HEK293 (cell line): Measurements from ENCODE around the gene PRKACB.

ENCODE experiments used
- HIC1 ChIP-seq: fragments of 450-650 bp; formaldehyde crosslinking; IDR thresholded peaks from 2 replicates; pipeline ENCODE4 v1.5.1; 2016; ENCODE audit warnings: missing biosample characterization, missing genetic modification characterization
- HOXD13 ChIP-seq: sonication (generic); formaldehyde crosslinking; IDR thresholded peaks from 2 replicates; pipeline ENCODE4 v1.8.0; 2022; ENCODE audit warnings: missing genetic modification reagents, borderline replicate concordance
- KLF16 ChIP-seq: fragments of 450-650 bp; formaldehyde crosslinking; IDR thresholded peaks from 2 replicates; pipeline ENCODE4 v1.5.1; 2017; ENCODE audit warnings: missing biosample characterization, missing genetic modification characterization
- MYNN ChIP-seq: fragments of 450-650 bp; formaldehyde crosslinking; IDR thresholded peaks from 2 replicates; pipeline ENCODE4 v1.5.1; 2016; ENCODE audit warnings: missing biosample characterization, missing genetic modification characterization, borderline replicate concordance
- PRDM1 ChIP-seq: fragments of 450-650 bp; formaldehyde crosslinking; IDR thresholded peaks from 2 replicates; pipeline ENCODE4; 2016; ENCODE audit warnings: missing biosample characterization, missing genetic modification characterization
- PRDM4 ChIP-seq: fragments of 450-650 bp; formaldehyde crosslinking; IDR thresholded peaks from 2 replicates; pipeline ENCODE4 v1.5.1; 2017; ENCODE audit warnings: missing biosample characterization, missing genetic modification characterization
- SALL2 ChIP-seq: fragments of 450-650 bp; formaldehyde crosslinking; IDR thresholded peaks from 2 replicates; pipeline ENCODE4 v1.5.0; 2017; ENCODE audit warnings: missing biosample characterization, mild to moderate bottlenecking, missing genetic modification characterization, borderline replicate concordance
- TRIM28 ChIP-seq: IDR thresholded peaks from 2 replicates; pipeline ENCODE4 v1.6.1; 2011; ENCODE audit warnings: low read length, control low read depth, borderline replicate concordance
- ZBTB11 ChIP-seq: fragments of 450-650 bp; formaldehyde crosslinking; conservative IDR thresholded peaks from 2 replicates; pipeline ENCODE4 v1.5.1; 2016; ENCODE audit warnings: low read depth, missing biosample characterization, missing genetic modification characterization
- ZBTB26 ChIP-seq: fragments of 450-650 bp; formaldehyde crosslinking; optimal IDR thresholded peaks from 2 replicates; pipeline ENCODE3; 2016; ENCODE audit warnings: missing biosample characterization, mild to moderate bottlenecking, missing genetic modification characterization
- ZEB2 ChIP-seq: fragments of 450-650 bp; formaldehyde crosslinking; IDR thresholded peaks from 2 replicates; pipeline ENCODE4 v1.5.1; 2016; ENCODE audit warnings: missing biosample characterization, missing genetic modification characterization
- ZFP41 ChIP-seq: fragments of 450-650 bp; formaldehyde crosslinking; IDR thresholded peaks from 2 replicates; pipeline ENCODE4 v1.5.1; 2016; ENCODE audit warnings: missing biosample characterization, missing genetic modification characterization, borderline replicate concordance
- ZNF221 ChIP-seq: fragments of 450-650 bp; formaldehyde crosslinking; IDR thresholded peaks from 2 replicates; pipeline ENCODE4 v1.5.1; 2017; ENCODE audit warnings: missing biosample characterization, missing genetic modification characterization, borderline replicate concordance
- ZNF335 ChIP-seq: fragments of 450-650 bp; formaldehyde crosslinking; conservative IDR thresholded peaks from 2 replicates; pipeline ENCODE4 v1.5.1; 2016; ENCODE audit warnings: missing biosample characterization, missing genetic modification characterization
- ZNF433 ChIP-seq: fragments of 450-650 bp; formaldehyde crosslinking; IDR thresholded peaks from 2 replicates; pipeline ENCODE4 v1.5.1; 2016; ENCODE audit warnings: missing biosample characterization, missing genetic modification characterization, low read depth
- ZNF473 ChIP-seq: fragments of 450-650 bp; formaldehyde crosslinking; IDR thresholded peaks from 2 replicates; pipeline ENCODE4 v1.5.1; 2017; ENCODE audit warnings: missing biosample characterization, missing genetic modification characterization
- ZNF610 ChIP-seq: fragments of 450-650 bp; formaldehyde crosslinking; IDR thresholded peaks from 2 replicates; pipeline ENCODE4 v1.5.1; 2016; ENCODE audit warnings: missing biosample characterization, missing genetic modification characterization, borderline replicate concordance
- ZNF624 ChIP-seq: fragments of 450-650 bp; formaldehyde crosslinking; IDR thresholded peaks from 2 replicates; pipeline ENCODE4 v1.5.1; 2017; ENCODE audit warnings: missing biosample characterization, missing genetic modification characterization
- ZNF645 ChIP-seq: fragments of 450-650 bp; formaldehyde crosslinking; IDR thresholded peaks from 2 replicates; pipeline ENCODE4; 2016; ENCODE audit warnings: missing biosample characterization, missing genetic modification characterization
- ZNF776 ChIP-seq: fragments of 450-650 bp; formaldehyde crosslinking; IDR thresholded peaks from 2 replicates; pipeline ENCODE4 v1.5.0; 2017; ENCODE audit warnings: missing biosample characterization, missing genetic modification characterization, borderline replicate concordance
- ZNF843 ChIP-seq: fragments of 450-650 bp; formaldehyde crosslinking; IDR thresholded peaks from 2 replicates; pipeline ENCODE4 v1.5.1; 2016; ENCODE audit warnings: missing biosample characterization, missing genetic modification characterization
- ZSCAN4 ChIP-seq: fragments of 450-650 bp; formaldehyde crosslinking; IDR thresholded peaks from 2 replicates; pipeline ENCODE4 v1.5.1; 2017; ENCODE audit warnings: missing biosample characterization, missing genetic modification characterization
- TF ChIP-seq, protein P1 (sequence below): fragments of 450-650 bp; formaldehyde crosslinking; IDR thresholded peaks from 2 replicates; pipeline ENCODE4 v1.5.1; 2016; ENCODE audit warnings: missing biosample characterization, missing genetic modification characterization
- TF ChIP-seq, protein P2 (sequence below): fragments of 450-650 bp; formaldehyde crosslinking; IDR thresholded peaks from 2 replicates; pipeline ENCODE4 v1.5.1; 2017; ENCODE audit warnings: missing biosample characterization, missing genetic modification characterization

The PRKACB gene

DNA sequence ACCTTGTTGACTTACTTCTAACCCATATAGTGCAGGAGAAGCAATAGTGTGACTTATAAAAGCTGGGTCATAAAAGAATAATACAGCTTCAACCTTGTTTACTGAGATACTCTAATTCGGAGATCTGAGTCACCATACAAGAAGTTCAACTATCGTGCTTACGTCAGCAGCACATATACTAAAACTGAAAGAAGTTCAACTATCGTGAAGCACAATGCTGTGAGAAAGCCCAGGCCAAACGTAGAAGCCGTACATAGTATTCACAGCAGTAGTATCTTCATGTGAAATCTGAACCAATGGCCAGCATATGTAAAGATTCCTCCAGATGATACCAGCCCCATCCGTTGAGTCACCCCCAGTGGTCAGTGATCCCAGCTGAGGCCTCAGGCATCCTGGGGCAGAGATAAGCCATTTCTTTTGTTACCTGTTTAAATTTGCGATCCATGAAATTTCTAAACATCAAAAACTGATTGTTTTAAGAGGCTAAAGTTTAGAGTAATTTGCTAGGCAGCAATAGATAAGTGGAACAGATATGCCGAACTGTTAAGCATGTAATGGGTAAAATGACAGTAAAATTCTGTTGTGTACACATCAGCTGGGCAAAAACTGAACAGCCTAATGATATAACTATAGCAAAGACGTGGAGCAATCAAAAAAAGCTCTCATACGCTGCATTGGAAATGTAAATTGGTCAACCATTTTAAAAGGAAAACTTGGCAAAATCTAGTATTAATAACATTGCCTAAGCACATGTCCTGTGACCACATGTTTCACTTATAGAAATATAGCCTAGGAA lies 103.6 kb downstream of the PRKACB start (continued):
- no peak for TF ChIP-seq ZBTB26 (tag by site-specific recombination)
- TF ChIP-seq ZNF221 (tag by site-specific recombination) = no peak
- 0 out of 2 replicates have a peak, but pooled peaks have one; percentile 42 for TF ChIP-seq ZEB2 (tag by site-specific recombination)
- TF ChIP-seq, protein P1, sequence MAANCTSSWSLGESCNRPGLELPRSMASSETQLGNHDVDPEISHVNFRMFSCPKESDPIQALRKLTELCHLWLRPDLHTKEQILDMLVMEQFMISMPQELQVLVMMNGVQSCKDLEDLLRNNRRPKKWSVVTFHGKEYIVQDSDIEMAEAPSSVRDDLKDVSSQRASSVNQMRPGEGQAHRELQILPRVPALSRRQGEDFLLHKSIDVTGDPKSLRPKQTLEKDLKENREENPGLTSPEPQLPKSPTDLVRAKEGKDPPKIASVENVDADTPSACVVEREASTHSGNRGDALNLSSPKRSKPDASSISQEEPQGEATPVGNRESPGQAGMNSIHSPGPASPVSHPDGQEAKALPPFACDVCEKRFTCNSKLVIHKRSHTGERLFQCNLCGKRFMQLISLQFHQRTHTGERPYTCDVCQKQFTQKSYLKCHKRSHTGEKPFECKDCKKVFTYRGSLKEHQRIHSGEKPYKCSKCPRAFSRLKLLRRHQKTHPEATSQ = no peak
- no peak for TF ChIP-seq MYNN (tag by site-specific recombination)
- no peak for TF ChIP-seq HOXD13 (CRISPR knock-in tag)
- TF ChIP-seq TRIM28 = peak; percentile 83
- TF ChIP-seq KLF16 (tag by site-specific recombination) = no peak
- TF ChIP-seq ZNF473 (tag by site-specific recombination) = no peak
- TF ChIP-seq ZNF843 (tag by site-specific recombination) = peak; percentile 30; the same call in 1 of the 2 replicates
- no peak for TF ChIP-seq ZSCAN4 (tag by site-specific recombination)
- no peak for TF ChIP-seq ZNF624 (tag by site-specific recombination)
- TF ChIP-seq PRDM4 = no peak
- TF ChIP-seq, protein P2, sequence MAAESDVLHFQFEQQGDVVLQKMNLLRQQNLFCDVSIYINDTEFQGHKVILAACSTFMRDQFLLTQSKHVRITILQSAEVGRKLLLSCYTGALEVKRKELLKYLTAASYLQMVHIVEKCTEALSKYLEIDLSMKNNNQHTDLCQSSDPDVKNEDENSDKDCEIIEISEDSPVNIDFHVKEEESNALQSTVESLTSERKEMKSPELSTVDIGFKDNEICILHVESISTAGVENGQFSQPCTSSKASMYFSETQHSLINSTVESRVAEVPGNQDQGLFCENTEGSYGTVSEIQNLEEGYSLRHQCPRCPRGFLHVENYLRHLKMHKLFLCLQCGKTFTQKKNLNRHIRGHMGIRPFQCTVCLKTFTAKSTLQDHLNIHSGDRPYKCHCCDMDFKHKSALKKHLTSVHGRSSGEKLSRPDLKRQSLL (tag by site-specific recombination) = no peak
- no peak for TF ChIP-seq SALL2 (tag by site-specific recombination)
- no peak for TF ChIP-seq ZFP41 (tag by site-specific recombination)
- TF ChIP-seq HIC1 (tag by site-specific recombination) = no peak
- TF ChIP-seq ZBTB11 (tag by site-specific recombination) = no peak
- TF ChIP-seq ZNF610 (tag by site-specific recombination) = no peak
- no peak for TF ChIP-seq ZNF645 (tag by site-specific recombination)
- peak; percentile 45 for TF ChIP-seq ZNF335
- TF ChIP-seq ZNF433 (tag by site-specific recombination) = no peak
- no peak for TF ChIP-seq ZNF776 (tag by site-specific recombination)
- TF ChIP-seq PRDM1 (tag by site-specific recombination) = 0 out of 2 replicates have a peak, but pooled peaks have one; percentile 5
